GM12891 (cell line): ENCODE measurements around the gene TVP23B.

Experiments
- POLR2A ChIP-seq: IDR thresholded peaks from 2 replicates; pipeline ENCODE4 v1.6.1; 2011; ENCODE audit warnings: low read depth, low read length, control low read depth
- POLR2AphosphoS5 ChIP-seq: IDR thresholded peaks from 2 replicates; pipeline ENCODE4 v1.6.1; 2011; ENCODE audit warnings: low read depth, low read length, control low read depth
- SPI1 ChIP-seq: IDR thresholded peaks from 2 replicates; pipeline ENCODE4 v1.6.1; 2011; ENCODE audit warnings: low read depth, low read length, control low read depth

- no peak for TF ChIP-seq POLR2A
- no peak for TF ChIP-seq POLR2AphosphoS5
- TF ChIP-seq SPI1, result no peak
These were observed 70.2 kb downstream of the TVP23B start for GRCh38 chr17:18851201-18851600.
